Brain microvascular endothelial cell (primary cell): ENCODE measurements around the gene TIE1.

Experiments used
- DNase-seq: peaks from one replicate; pipeline ENCODE4 v3.0.0-alpha.2; 2020
- H3K27ac ChIP-seq: fragments of 250-450 bp; sonication (Bioruptor Pico); 2 replicates; pipeline ENCODE4 v1.5.1; 2020; ENCODE audit warnings: mild to moderate bottlenecking, moderate library complexity
- H3K27me3 ChIP-seq: fragments of 250-450 bp; sonication (Bioruptor Pico); replicated peaks from 2 replicates; pipeline ENCODE4 v1.5.1; 2020; ENCODE audit warnings: mild to moderate bottlenecking
- H3K36me3 ChIP-seq: fragments of 250-450 bp; sonication (Bioruptor Pico); replicated peaks from 2 replicates; pipeline ENCODE4 v1.5.1; 2020; ENCODE audit warnings: mild to moderate bottlenecking
- H3K4me3 ChIP-seq: 2 replicates; pipeline ENCODE4 v1.5.1; 2011; ENCODE audit warnings: low read depth, mild to moderate bottlenecking, control low read depth, low read length, moderate library complexity
- in situ Hi-C: cut with HindIII; loops from 2 replicates; pipeline ENCODE4 v1.10.0; 2017; ENCODE audit warnings: low sequenced_read_pairs, low pct_ligation_motif_present
- TF ChIP-seq, protein P1 (sequence below): IDR thresholded peaks from 2 replicates; pipeline ENCODE4 v1.5.1; 2011; ENCODE audit warnings: low read depth, mild to moderate bottlenecking, moderate library complexity, low read length, control low read depth, inconsistent platforms; ENCODE audit errors: missing control alignments

Gene TIE1

DNA sequence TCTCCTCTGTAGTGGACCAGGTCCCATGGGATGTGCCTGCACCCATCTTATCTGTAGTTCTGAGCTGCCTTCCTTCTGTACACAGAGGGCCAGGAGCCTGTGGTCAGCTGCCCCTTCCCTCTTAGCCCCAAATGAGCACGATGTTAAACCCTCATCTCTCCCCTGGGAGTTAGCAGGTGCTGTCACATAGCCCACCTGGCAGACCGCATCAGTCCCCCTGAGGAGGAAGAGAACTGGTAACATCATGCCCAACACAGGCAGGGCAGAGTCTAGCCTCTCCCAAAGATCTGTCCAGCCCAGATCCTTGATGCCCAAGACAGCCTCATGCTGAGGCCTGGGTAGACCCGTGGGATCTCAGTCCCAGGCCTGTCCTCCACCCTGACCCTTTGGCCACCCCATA is 4.7 kb downstream of the TIE1 start:
- in situ Hi-C loops = no loop called here
- H3K4me3 ChIP-seq = no peak overlapping the region
- no peak overlapping the region for H3K27ac ChIP-seq
- DNase-seq = no peak
- no peaks in the 10 kb centered on the region for H3K27me3 ChIP-seq
- TF ChIP-seq, protein P1, sequence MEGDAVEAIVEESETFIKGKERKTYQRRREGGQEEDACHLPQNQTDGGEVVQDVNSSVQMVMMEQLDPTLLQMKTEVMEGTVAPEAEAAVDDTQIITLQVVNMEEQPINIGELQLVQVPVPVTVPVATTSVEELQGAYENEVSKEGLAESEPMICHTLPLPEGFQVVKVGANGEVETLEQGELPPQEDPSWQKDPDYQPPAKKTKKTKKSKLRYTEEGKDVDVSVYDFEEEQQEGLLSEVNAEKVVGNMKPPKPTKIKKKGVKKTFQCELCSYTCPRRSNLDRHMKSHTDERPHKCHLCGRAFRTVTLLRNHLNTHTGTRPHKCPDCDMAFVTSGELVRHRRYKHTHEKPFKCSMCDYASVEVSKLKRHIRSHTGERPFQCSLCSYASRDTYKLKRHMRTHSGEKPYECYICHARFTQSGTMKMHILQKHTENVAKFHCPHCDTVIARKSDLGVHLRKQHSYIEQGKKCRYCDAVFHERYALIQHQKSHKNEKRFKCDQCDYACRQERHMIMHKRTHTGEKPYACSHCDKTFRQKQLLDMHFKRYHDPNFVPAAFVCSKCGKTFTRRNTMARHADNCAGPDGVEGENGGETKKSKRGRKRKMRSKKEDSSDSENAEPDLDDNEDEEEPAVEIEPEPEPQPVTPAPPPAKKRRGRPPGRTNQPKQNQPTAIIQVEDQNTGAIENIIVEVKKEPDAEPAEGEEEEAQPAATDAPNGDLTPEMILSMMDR = no peak
- no peaks in the 10 kb centered on the region for H3K36me3 ChIP-seq

DNA sequence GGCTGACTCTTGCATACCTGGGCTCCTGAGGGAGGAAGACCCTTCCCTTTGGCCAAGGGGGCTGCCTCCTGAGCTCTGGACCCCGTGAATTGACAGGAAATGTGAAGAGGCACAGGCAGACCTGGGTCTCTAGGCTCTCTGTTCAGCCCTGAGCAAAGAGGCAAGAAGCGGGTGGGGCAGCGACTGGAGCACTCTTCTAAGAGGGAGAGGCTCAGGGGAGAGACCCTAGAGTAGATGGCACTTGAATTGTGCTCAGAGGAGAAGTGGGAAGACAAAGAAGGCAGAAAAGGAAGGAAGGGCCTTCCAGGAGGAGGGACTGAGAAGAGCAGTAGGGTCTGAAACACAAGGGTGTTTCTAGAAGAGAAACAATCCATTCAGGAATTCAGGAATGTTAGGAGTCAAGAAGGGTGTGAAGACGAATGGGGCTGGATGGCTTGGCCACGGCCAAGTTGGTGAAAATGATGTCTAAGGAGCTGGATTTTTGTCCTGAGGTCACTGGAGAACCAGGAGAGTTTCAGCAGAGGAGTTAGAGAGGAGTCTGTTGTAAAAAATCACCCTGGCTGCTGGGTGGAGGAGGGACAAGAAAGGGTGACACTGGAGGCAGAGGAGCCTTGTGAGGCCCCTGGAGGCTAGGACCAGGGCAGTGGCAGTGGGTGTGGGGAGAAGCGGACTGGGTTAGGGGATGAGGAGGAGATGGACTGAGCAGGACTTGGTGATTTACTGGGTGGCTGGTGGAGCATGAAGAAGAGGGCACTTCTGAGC is 5.3 kb downstream of the TIE1 start:
- no peak overlapping the region for H3K4me3 ChIP-seq
- no peak overlapping the region for H3K27ac ChIP-seq
- no peaks in the 10 kb centered on the region for H3K36me3 ChIP-seq
- TF ChIP-seq, protein P1 = no peak
- no peaks in the 10 kb centered on the region for H3K27me3 ChIP-seq
- no peak for DNase-seq
- in situ Hi-C loops = no loop called here

DNA sequence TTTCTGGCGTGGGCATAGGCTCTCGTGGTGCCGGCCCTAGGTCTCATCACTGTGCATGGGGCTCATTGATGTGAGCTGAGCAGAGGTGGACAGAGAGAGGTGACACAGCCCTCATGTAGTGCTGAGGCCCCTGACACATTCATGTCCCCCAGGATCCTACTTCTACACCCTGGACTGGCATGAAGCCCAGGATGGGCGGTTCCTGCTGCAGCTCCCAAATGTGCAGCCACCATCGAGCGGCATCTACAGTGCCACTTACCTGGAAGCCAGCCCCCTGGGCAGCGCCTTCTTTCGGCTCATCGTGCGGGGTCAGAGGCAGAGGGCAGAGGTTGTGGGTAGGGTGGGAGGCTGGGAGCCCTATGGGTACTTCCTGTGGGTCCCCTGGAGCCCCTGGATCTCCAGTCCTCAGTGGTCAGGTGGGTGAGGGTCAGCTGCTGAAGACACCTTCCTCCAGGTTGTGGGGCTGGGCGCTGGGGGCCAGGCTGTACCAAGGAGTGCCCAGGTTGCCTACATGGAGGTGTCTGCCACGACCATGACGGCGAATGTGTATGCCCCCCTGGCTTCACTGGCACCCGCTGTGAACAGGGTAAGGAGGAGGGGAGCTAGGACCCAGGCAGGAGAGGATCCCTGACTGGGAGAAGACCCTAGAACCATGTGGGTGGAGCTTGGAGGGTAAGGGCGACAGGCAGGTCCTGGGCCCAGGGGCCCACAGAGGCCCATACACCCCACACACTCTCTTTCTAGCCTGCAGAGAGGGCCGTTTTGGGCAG is 6.1 kb downstream of the TIE1 start:
- no peak for DNase-seq
- Histone ChIP-seq H3K36me3 (no peaks in the 10 kb centered on the region), H3K27me3 (no peaks in the 10 kb centered on the region), H3K4me3 (no peak overlapping the region), H3K27ac (no peak overlapping the region)
- TF ChIP-seq, protein P1 = no peak
- in situ Hi-C loops = no loop called here

DNA sequence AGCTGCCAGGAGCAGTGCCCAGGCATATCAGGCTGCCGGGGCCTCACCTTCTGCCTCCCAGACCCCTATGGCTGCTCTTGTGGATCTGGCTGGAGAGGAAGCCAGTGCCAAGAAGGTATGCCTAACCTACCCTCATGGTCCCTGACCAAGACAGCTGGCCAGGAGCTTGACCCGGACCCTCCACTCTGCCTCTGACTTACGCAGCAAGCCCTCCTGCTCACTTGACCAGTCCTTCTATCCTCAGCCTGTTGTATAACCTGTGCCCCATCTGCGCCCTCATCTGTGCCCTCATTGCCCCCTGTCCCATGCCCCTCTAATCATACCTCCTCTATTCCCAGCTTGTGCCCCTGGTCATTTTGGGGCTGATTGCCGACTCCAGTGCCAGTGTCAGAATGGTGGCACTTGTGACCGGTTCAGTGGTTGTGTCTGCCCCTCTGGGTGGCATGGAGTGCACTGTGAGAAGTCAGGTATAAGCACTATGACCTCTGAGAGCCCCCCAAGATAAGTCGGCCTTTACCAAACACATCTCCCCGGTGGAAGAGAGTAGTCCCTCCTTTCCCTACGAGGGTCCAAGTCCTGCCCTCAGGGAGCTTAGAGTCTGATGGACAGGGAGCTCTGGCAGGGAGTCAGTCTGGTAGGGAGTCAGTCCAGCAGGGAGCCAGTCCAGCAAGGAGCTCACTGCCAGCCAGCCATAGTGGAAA is 6.8 kb downstream of the TIE1 start:
- no peaks in the 10 kb centered on the region for H3K36me3 ChIP-seq
- in situ Hi-C loops = no loop called here

DNA sequence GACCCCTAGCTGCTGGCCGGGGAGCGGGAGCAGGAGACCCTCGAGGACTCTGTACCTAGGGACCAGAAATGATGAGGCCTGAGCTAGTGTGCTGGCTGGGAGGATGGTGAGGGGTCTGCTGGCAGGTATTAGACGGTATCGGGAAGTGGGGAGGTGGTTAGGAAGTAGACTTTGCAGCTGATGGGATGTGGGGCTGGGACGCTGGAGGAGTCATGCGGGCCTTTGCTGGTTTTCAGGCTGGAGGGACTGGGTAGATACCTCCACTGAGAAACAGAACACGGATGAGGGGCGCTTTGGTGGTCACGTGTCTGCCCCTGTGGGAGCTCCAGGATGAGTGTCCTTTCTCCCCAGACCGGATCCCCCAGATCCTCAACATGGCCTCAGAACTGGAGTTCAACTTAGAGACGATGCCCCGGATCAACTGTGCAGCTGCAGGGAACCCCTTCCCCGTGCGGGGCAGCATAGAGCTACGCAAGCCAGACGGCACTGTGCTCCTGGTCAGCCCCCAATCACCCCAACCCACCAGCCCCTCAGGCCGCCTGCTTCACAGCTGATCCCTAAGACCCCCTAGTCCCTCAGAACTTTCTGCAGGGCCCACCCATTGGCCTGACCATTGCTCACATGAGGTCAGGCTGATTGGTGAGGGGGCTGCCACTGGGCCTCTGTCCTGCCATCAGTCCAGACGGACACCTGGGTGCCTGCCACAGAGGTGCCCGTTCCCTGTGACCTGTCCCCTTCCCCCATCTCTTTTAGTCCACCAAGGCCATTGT is 8.0 kb downstream of the TIE1 start:
- in situ Hi-C loops = no loop called here
- Histone ChIP-seq H3K27ac (no peak overlapping the region), H3K4me3 (no peak overlapping the region), H3K36me3 (no peaks in the 10 kb centered on the region), H3K27me3 (no peaks in the 10 kb centered on the region)
- TF ChIP-seq, protein P1 = no peak
- no peak for DNase-seq

More for the DNA sequence above, 6.8 kb downstream of the TIE1 start:
- no peak for DNase-seq
- Histone ChIP-seq H3K27ac (no peak overlapping the region), H3K27me3 (no peaks in the 10 kb centered on the region), H3K4me3 (no peak overlapping the region)
- TF ChIP-seq, protein P1 = no peak
